HG03469 (cell line): Measurements from ENCODE around the gene ASGR2.
"Not testable (repeated sequence)": the region's sequence is repeated elsewhere in the genome, so short reads cannot be mapped to it uniquely, and the experiment has no call there.

Source experiments
- ATAC-seq: cut with Tn5 transposase; IDR thresholded peaks from one replicate; pipeline ENCODE4 v1.9.1; 2021; ENCODE audit warnings: mild to moderate bottlenecking, moderate library complexity, moderate number of reproducible peaks; ENCODE audit not compliant: unreplicated experiment

The ASGR2 gene

GRCh38 chr17:7100641-7101379, 13.8 kb downstream of the ASGR2 start:
- not testable (repeated sequence) for ATAC-seq

GRCh38 chr17:7098802-7099459, 15.7 kb downstream of the ASGR2 start:
- ATAC-seq = no peak

GRCh38 chr17:7097940-7098339, 16.7 kb downstream of the ASGR2 start:
- no peak for ATAC-seq

GRCh38 chr17:7095625-7096024, 19.0 kb downstream of the ASGR2 start:
- ATAC-seq = no peak

- ATAC-seq = no peak
Measured at GRCh38 chr17:7094652-7095019, 20.0 kb downstream of the ASGR2 start.

- ATAC-seq = not testable (repeated sequence)
Measured at GRCh38 chr17:7091311-7092005, 23.2 kb downstream of the ASGR2 start.

GRCh38 chr17:7089570-7089969, 25.1 kb downstream of the ASGR2 start:
- ATAC-seq = not testable (repeated sequence)

- not testable (repeated sequence) for ATAC-seq
Measured at GRCh38 chr17:7088442-7088841, 26.2 kb downstream of the ASGR2 start.

GRCh38 chr17:7084088-7084487, 30.5 kb downstream of the ASGR2 start:
- no peak for ATAC-seq

GRCh38 chr17:7083592-7083991, 31.0 kb downstream of the ASGR2 start:
- no peak for ATAC-seq

GRCh38 chr17:7081341-7082062, 33.1 kb downstream of the ASGR2 start:
- ATAC-seq = no peak

- no peak for ATAC-seq
Measured at GRCh38 chr17:7080456-7081041, 34.1 kb downstream of the ASGR2 start.

- no peak for ATAC-seq
Measured at GRCh38 chr17:7079581-7080455, 34.8 kb downstream of the ASGR2 start, which contains the start of gene CLEC10A. Gene CLEC10A, minus strand, starts transcription at chr17:7080251. Its CDS starts 1,439 bp downstream, at chr17:7078812.

- ATAC-seq = no peak
Measured at GRCh38 chr17:7078711-7079110, 35.9 kb downstream of the ASGR2 start.

- ATAC-seq = no peak
Measured at GRCh38 chr17:7077911-7078546, 36.6 kb downstream of the ASGR2 start.

- ATAC-seq = no peak
Measured at GRCh38 chr17:7074931-7075330, 39.7 kb downstream of the ASGR2 start.

GRCh38 chr17:7072406-7072805, 42.2 kb downstream of the ASGR2 start:
- no peak for ATAC-seq

- ATAC-seq = no peak
Measured at GRCh38 chr17:7070712-7071111, 43.9 kb downstream of the ASGR2 start.

GRCh38 chr17:7068268-7068667, 46.4 kb downstream of the ASGR2 start:
- ATAC-seq = no peak
